Fibroblast of mammary gland (primary cell): ENCODE measurements around the gene MYL11.

ENCODE experiments used
- DNase-seq: peaks from one replicate; pipeline ENCODE4 v3.0.0-alpha.2; 2010; ENCODE audit warnings: low read depth
- H3K4me3 ChIP-seq: 2 replicates; pipeline ENCODE4 v1.5.1; 2011; ENCODE audit warnings: low read depth, mild to moderate bottlenecking, low read length, moderate library complexity; ENCODE audit not compliant: control insufficient read depth
- CTCF ChIP-seq: conservative IDR thresholded peaks from 2 replicates; pipeline ENCODE4 v1.5.1; 2011; ENCODE audit warnings: low read depth, low read length, inconsistent platforms; ENCODE audit not compliant: control insufficient read depth, insufficient read depth

MYL11 gene

GRCh38 chr16:30375864-30376263, 1.3 kb downstream of the MYL11 start:
- no peak for TF ChIP-seq CTCF
- no peak for DNase-seq
- no peak overlapping the region for H3K4me3 ChIP-seq

- H3K4me3 ChIP-seq = no peak overlapping the region
- DNase-seq = no peak
- TF ChIP-seq CTCF = no peak
Measured at GRCh38 chr16:30376461-30376902, 1.9 kb downstream of the MYL11 start.

- no peak for TF ChIP-seq CTCF
- DNase-seq = no peak
- H3K4me3 ChIP-seq = peak overlapping the region; percentile 58
Measured at GRCh38 chr16:30377050-30377811, 2.6 kb downstream of the MYL11 start.

- peak; percentile 89 for DNase-seq
- peak overlapping the region; percentile 58 for H3K4me3 ChIP-seq
- no peak for TF ChIP-seq CTCF
Measured at GRCh38 chr16:30377812-30378235, 3.2 kb downstream of the MYL11 start.

GRCh38 chr16:30378236-30379157, 3.9 kb downstream of the MYL11 start:
- TF ChIP-seq CTCF = peak; percentile 14
- peak; percentile 95 for DNase-seq

GRCh38 chr16:30379158-30379783, 4.7 kb downstream of the MYL11 start:
- DNase-seq = no peak
- peak overlapping the region; percentile 77 for H3K4me3 ChIP-seq
- TF ChIP-seq CTCF = no peak

More at GRCh38 chr16:30378236-30379157, 3.9 kb downstream of the MYL11 start:
- H3K4me3 ChIP-seq = peak overlapping the region; percentile 77
